Common myeloid progenitor, CD34-positive (primary cell): ENCODE results near the gene ITGA11.

Experiments
- CTCF ChIA-PET: fragments of 350-600 bp; sonication (Branson Sonifier 250); formaldehyde crosslinking; loops from one replicate; lab custom pipeline; 2021; ENCODE audit warnings: antibody characterized with exemption; lab: Charles Lee
- POLR2A ChIA-PET: fragments of 350-600 bp; sonication (Branson Sonifier 250); formaldehyde crosslinking; loops from one replicate; lab custom pipeline; 2021; ENCODE audit warnings: antibody characterized with exemption; lab: Charles Lee
- DNase-seq, 3 donors: peaks; one replicate each; pipeline versions ENCODE4 v3.0.0 to v3.0.0-alpha.2; 2013
- H3K27ac ChIP-seq, 2 experiments: 1 replicate in 1 of 2; 2 replicates in 1 of 2; pipeline ENCODE4 v1.7.0; 2013; ENCODE audit warnings: inconsistent platforms in 2 of 2, low read length in 2 of 2, mild to moderate bottlenecking in 2 of 2, low read depth in 1 of 2, moderate library complexity in 1 of 2; ENCODE audit not compliant: severe bottlenecking in 2 of 2, insufficient read depth in 1 of 2, poor library complexity in 1 of 2
- H3K27me3 ChIP-seq, 5 experiments: replicated peaks in 2 of 5; 1 replicate in 3 of 5; 2 replicates in 2 of 5; pipeline versions ENCODE4 v1.6.1 to v1.7.0; 2013; ENCODE audit warnings: low read length in 4 of 5, mild to moderate bottlenecking in 2 of 5, moderate library complexity in 2 of 5, inconsistent platforms in 1 of 5; ENCODE audit not compliant: insufficient read depth in 5 of 5, control insufficient read depth in 4 of 5
- H3K36me3 ChIP-seq, 4 experiments: 1 replicate in 2 of 4; 2 replicates in 2 of 4; pipeline versions ENCODE4 v1.6.1 to v1.7.0; 2013; ENCODE audit warnings: low read length in 3 of 4, control low read depth in 1 of 4, mild to moderate bottlenecking in 1 of 4; ENCODE audit not compliant: control insufficient read depth in 4 of 4, insufficient read depth in 4 of 4
- H3K4me1 ChIP-seq, 4 experiments: 1 replicate in 3 of 4; 2 replicates in 1 of 4; pipeline versions ENCODE4 v1.6.1 to v1.7.1; 2013; ENCODE audit warnings: low read length in 3 of 4, mild to moderate bottlenecking in 3 of 4, control low read depth in 1 of 4, inconsistent platforms in 1 of 4, moderate library complexity in 1 of 4; ENCODE audit not compliant: control insufficient read depth in 4 of 4, insufficient read depth in 4 of 4; ENCODE audit errors: control extremely low read depth in 1 of 4
- H3K4me3 ChIP-seq, 7 experiments: 1 replicate in 4 of 7; 2 replicates in 3 of 7; pipeline versions ENCODE4 v1.5.1 to v1.7.0; 2013; ENCODE audit warnings: mild to moderate bottlenecking in 7 of 7, low read length in 6 of 7, moderate library complexity in 6 of 7, inconsistent platforms in 2 of 7, low read depth in 2 of 7, control low read depth in 1 of 7; ENCODE audit not compliant: insufficient read depth in 4 of 7, control insufficient read depth in 1 of 7; ENCODE audit errors: extremely low read depth in 1 of 7
- H3K9me3 ChIP-seq, 5 experiments: 1 replicate in 4 of 5; 2 replicates in 1 of 5; pipeline versions ENCODE4 v1.6.1 to v1.7.1; 2013; ENCODE audit warnings: low read length in 4 of 5, mild to moderate bottlenecking in 2 of 5, inconsistent platforms in 1 of 5, low read depth in 1 of 5, moderate library complexity in 1 of 5; ENCODE audit not compliant: control insufficient read depth in 4 of 5, insufficient read depth in 2 of 5; ENCODE audit errors: control extremely low read depth in 1 of 5
- WGBS: methylation state at CpG from one replicate; pipeline ENCODE4 v1.1.5; 2013; ENCODE audit not compliant: insufficient coverage; 5-methylcytosine and 5-hydroxymethylcytosine counted together

Gene ITGA11

GRCh38 chr15:68314563-68314962, 117.4 kb downstream of the ITGA11 start:
- Histone ChIP-seq H3K9me3 (no peaks in the 10 kb centered on the region), H3K4me1 (peaks cover 0 to 13% (median 5%) of the 10 kb centered on the region in 4 experiments), H3K27me3 (no peaks in the 10 kb centered on the region), H3K4me3 (no peak overlapping the region), H3K36me3 (no peaks in the 10 kb centered on the region), H3K27ac (no peak overlapping the region)
- DNase-seq, result no peak
- CTCF ChIA-PET, result interaction anchor here (0.7 to 2.9 kb wide), 6 partner anchors 8 to 359 kb away, joined by 3 to 17 read pairs (median 3); no protein-coding TSS in a partner anchor
- POLR2A ChIA-PET, result no interaction called here
- 100% methylated on average over 5 of the region's 11 CpGs for WGBS

- H3K27me3 ChIP-seq, result no peaks in the 10 kb centered on the region
- no peaks in the 10 kb centered on the region for H3K36me3 ChIP-seq
- CTCF ChIA-PET, result interaction anchor here (0.7 to 2.9 kb wide), 5 partner anchors 7 to 360 kb away, joined by 3 to 17 read pairs (median 3); no protein-coding TSS in a partner anchor
- WGBS, result 91% methylated on average over 8 of the region's 18 CpGs
- H3K9me3 ChIP-seq, result no peaks in the 10 kb centered on the region
- peaks cover 0 to 13% (median 5%) of the 10 kb centered on the region in 4 experiments for H3K4me1 ChIP-seq
- POLR2A ChIA-PET, result no interaction called here
- H3K4me3 ChIP-seq, result no peak overlapping the region
- no peak overlapping the region for H3K27ac ChIP-seq
- DNase-seq, result no peak
Observed at GRCh38 chr15:68313501-68314410, 118.2 kb downstream of the ITGA11 start.

GRCh38 chr15:68312701-68313204, 119.2 kb downstream of the ITGA11 start:
- no peak overlapping the region for H3K27ac ChIP-seq
- H3K4me1 ChIP-seq, result peaks cover 0 to 13% (median 5%) of the 10 kb centered on the region in 4 experiments
- no peaks in the 10 kb centered on the region for H3K36me3 ChIP-seq
- no peaks in the 10 kb centered on the region for H3K27me3 ChIP-seq
- 94% methylated on average over 18 of the region's 18 CpGs for WGBS
- ChIA-PET CTCF (interaction anchor here (1.2 to 1.6 kb wide), 3 partner anchors 10 to 38 kb away, joined by 3 to 4 read pairs (median 3); no protein-coding TSS in a partner anchor), POLR2A (no interaction called here)
- DNase-seq, result no peak
- no peak overlapping the region for H3K4me3 ChIP-seq
- H3K9me3 ChIP-seq, result no peaks in the 10 kb centered on the region

- ChIA-PET POLR2A (no interaction called here), CTCF (interaction anchor here (0.6 to 1.6 kb wide), 6 partner anchors 9 to 72 kb away, joined by 3 to 4 read pairs (median 4); no protein-coding TSS in a partner anchor)
- Histone ChIP-seq H3K36me3 (no peaks in the 10 kb centered on the region), H3K27ac (no peak overlapping the region), H3K4me3 (no peak overlapping the region), H3K4me1 (peaks cover 0 to 13% (median 5%) of the 10 kb centered on the region in 4 experiments), H3K9me3 (no peaks in the 10 kb centered on the region), H3K27me3 (no peaks in the 10 kb centered on the region)
- DNase-seq, result no peak
- WGBS, result 100% methylated on average over 2 of the region's 3 CpGs
Observed at GRCh38 chr15:68311859-68312557, 120.0 kb downstream of the ITGA11 start.

DNA sequence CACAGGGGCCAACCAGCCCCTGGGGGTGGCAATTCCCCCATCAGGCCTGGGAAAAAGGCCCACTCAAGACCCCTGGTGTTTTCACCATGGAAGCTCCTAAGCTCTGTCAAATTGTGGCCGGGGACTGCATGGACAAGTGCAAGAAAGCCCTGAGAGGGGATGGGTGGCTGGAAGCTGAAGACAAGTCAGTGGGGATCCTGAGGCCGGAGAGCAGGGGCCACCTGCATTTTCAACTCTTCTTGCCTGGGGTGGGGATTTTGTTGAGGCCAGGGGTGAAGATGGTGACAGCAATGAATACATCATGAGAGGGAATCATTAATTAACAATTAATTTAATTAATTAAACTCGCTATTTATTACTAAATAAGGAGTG, 120.5 kb downstream of the ITGA11 start:
- CTCF ChIA-PET, result interaction anchor here (0.8 to 1.6 kb wide), 4 partner anchors 15 to 238 kb away, joined by 3 to 4 read pairs (median 4); no protein-coding TSS in a partner anchor
- POLR2A ChIA-PET, result no interaction called here
- no peaks in the 10 kb centered on the region for H3K36me3 ChIP-seq

GRCh38 chr15:68310804-68311463, 121.0 kb downstream of the ITGA11 start:
- no peaks in the 10 kb centered on the region for H3K9me3 ChIP-seq
- no peak overlapping the region for H3K4me3 ChIP-seq
- no peak for DNase-seq
- peaks cover 0 to 12% (median 9%) of the 10 kb centered on the region in 4 experiments for H3K4me1 ChIP-seq
- H3K36me3 ChIP-seq, result no peaks in the 10 kb centered on the region
- no peak overlapping the region for H3K27ac ChIP-seq
- ChIA-PET CTCF (interaction anchor here (0.8 to 1.6 kb wide), 5 partner anchors 10 to 239 kb away, joined by 3 to 4 read pairs (median 3); no protein-coding TSS in a partner anchor), POLR2A (interaction anchor here (0.6 kb wide), 1 partner anchor 154 kb away, joined by 3 read pairs; no protein-coding TSS in a partner anchor)
- 94% methylated on average over 18 of the region's 22 CpGs for WGBS
- no peaks in the 10 kb centered on the region for H3K27me3 ChIP-seq

More for the DNA sequence above, 120.5 kb downstream of the ITGA11 start:
- Histone ChIP-seq H3K4me3 (no peak overlapping the region), H3K27ac (no peak overlapping the region), H3K4me1 (peaks cover 0 to 12% (median 8%) of the 10 kb centered on the region in 4 experiments), H3K27me3 (no peaks in the 10 kb centered on the region), H3K9me3 (no peaks in the 10 kb centered on the region)
- WGBS, result 100% methylated on average over 1 of the region's 3 CpGs
- no peak for DNase-seq
